Tibial nerve (tissue), 3 donors: ENCODE measurements around the gene CACNA2D2.

Experiments
- POLR2A ChIP-seq, 2 donors: fragments of 450-650 bp; IDR thresholded peaks; one replicate each; pipeline ENCODE4 v1.6.1; 2017; ENCODE audit warnings: antibody characterized with exemption in 2 of 2, mild to moderate bottlenecking in 2 of 2, moderate library complexity in 2 of 2
- TF ChIP-seq, protein P1 (sequence below), 5 experiments: fragments of 200-600 bp in 3 of 5; fragments of 450-650 bp in 2 of 5; sonication (generic) in 3 of 5; IDR thresholded peaks; one replicate each; pipeline ENCODE4 v1.5.1; 2016 to 2019; ENCODE audit warnings: antibody characterized with exemption in 5 of 5, mild to moderate bottlenecking in 3 of 5, moderate library complexity in 2 of 5

- no peak for TF ChIP-seq POLR2A (IDR thresholded peaks at IDR 0.05)
- TF ChIP-seq, protein P1, sequence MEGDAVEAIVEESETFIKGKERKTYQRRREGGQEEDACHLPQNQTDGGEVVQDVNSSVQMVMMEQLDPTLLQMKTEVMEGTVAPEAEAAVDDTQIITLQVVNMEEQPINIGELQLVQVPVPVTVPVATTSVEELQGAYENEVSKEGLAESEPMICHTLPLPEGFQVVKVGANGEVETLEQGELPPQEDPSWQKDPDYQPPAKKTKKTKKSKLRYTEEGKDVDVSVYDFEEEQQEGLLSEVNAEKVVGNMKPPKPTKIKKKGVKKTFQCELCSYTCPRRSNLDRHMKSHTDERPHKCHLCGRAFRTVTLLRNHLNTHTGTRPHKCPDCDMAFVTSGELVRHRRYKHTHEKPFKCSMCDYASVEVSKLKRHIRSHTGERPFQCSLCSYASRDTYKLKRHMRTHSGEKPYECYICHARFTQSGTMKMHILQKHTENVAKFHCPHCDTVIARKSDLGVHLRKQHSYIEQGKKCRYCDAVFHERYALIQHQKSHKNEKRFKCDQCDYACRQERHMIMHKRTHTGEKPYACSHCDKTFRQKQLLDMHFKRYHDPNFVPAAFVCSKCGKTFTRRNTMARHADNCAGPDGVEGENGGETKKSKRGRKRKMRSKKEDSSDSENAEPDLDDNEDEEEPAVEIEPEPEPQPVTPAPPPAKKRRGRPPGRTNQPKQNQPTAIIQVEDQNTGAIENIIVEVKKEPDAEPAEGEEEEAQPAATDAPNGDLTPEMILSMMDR (IDR thresholded peaks at IDR 0.05), result no peak
Observed at GRCh38 chr3:50354186-50354764, 149.2 kb downstream of the CACNA2D2 start.
